GM15510 (cell line): ENCODE data around the gene RBM15.

Experiments used
- POLR2A ChIP-seq: IDR thresholded peaks from 3 replicates; pipeline ENCODE4 v1.6.1; 2011; ENCODE audit warnings: borderline replicate concordance; ENCODE audit not compliant: insufficient read length; ENCODE audit errors: extremely low read depth

RBM15 gene

DNA sequence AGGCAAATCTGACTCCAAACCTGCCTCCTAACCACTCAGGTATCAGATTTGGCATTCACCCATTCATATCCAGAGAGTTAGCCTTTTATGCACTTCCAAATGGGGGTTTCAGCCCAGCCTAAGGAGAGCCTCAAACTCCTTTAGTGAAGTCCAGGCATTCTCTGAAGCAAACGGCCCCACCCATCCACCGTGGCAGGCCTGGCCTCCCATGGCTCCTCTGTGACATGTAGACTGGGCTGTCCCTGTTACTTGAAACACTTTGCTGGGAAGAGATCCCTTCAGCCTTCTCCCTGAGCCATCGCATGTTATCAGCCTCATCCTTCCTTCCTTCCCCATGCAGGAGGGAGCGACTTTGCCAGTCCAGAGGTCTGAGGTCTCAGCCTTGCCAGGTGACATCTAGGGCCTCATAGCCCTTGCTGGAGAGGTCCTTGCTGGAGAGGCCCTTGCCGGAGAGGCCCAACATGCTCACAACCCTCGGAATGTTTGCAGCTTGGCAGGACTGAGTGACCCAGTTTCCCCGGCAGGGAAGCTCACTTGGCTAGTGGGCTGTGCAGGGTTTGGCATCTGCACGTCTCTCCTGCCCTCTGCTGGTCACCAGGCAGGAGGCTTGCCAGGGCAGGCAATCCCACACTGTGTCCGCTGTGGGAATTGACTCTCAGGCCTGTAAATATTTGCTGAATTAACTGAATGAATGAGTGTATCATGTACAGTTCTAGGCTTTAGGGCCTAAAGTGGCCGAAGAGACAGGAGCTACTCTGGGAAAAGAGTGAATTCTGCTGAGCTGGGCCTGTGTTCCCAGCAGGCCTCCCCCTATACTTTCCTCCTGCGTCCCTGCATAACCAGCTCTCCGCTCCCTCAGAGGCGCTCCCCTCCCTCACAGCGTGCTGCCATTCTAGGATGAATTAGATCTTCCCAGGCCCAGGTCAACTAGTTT, 26.7 kb upstream of the RBM15 start:
- no peak for TF ChIP-seq POLR2A

DNA sequence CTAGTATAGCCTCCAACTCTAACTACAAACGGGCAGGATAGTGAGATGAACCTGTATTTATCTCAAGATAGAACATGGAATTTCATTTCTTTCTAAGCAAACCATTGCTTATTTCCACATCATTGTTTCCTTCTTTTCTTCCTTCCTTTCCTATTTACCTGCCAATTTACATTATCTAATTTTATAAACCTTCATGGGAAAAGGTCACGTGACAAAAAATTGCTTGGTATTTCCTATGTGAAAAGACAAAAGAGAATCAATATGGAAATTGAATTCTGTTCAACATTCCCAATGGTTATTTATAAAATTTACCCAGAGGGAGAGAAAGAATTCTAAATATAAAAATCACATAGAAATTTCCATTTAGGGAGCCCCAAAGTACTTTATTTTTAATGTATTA, 22.4 kb upstream of the RBM15 start:
- no peak for TF ChIP-seq POLR2A

DNA sequence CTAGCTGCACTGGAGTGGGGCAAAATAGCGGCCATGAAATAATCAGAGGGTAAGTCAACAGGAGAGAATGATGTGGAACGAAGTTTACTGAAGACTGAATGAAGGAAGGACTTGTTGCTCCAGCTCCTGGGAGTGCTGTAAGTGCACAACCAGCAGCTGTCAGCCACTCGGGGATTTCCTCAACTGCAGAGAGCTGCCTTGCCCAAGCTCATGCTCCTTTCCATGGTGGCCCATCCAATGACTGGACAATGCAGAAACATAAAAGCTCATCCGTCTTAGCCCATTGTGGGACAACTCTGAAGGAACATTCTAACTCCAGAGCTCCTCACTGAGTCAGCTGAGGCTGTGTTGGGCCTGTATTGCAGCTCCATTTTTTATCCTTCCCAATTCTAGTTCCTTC, 21.1 kb upstream of the RBM15 start:
- TF ChIP-seq POLR2A: no peak

- TF ChIP-seq POLR2A: no peak
Observed at GRCh38 chr1:110319332-110320167, 19.6 kb upstream of the RBM15 start.

- TF ChIP-seq POLR2A: no peak
Observed at GRCh38 chr1:110320168-110320518, 19.0 kb upstream of the RBM15 start.

- no peak for TF ChIP-seq POLR2A
Observed at GRCh38 chr1:110321045-110321444, 18.1 kb upstream of the RBM15 start.

GRCh38 chr1:110321846-110322245, 17.3 kb upstream of the RBM15 start:
- no peak for TF ChIP-seq POLR2A

- TF ChIP-seq POLR2A: no peak
Observed at GRCh38 chr1:110324667-110325066, 14.5 kb upstream of the RBM15 start.

DNA sequence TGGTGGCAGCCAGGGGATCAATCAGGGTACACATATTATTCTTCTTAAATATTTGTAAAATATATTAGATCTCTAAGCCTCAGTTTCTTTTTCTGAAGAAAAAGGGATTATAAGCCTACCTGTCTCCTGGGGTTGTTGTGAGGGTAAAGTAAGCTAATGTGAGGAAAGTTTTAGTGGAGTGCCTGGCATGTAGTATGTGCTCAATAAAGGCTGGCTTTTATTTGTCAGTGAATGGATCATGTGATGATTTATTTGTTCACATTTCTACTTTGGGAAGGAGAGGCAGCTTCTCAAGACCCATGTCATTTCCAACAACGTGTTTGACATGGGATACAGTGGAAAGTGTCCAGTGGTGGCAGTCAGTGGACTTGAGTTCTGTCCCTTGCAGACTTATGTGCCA, 12.4 kb upstream of the RBM15 start:
- no peak for TF ChIP-seq POLR2A

- TF ChIP-seq POLR2A: no peak
Observed at GRCh38 chr1:110328274-110328673, 10.9 kb upstream of the RBM15 start.

DNA sequence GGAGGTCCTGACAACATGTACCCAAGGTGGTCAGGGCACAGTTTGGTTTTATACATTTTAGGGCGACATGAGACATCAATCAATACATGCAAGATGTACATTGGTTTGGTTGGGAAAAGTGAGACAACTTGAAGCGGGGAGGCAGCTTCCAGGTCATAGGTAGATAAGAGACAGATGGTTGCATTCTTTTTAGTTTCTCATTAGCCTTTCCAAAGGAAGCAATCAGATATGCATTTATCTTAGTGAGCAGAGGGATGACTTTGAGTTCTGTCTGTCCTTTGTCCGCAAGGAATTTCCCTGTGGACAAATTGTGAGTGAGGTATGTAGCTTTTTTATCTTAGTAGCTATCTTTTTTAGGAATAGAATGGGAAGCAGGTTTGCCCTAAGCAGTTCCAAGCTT, 10.5 kb upstream of the RBM15 start:
- no peak for TF ChIP-seq POLR2A

GRCh38 chr1:110335265-110335664, 3.9 kb upstream of the RBM15 start:
- TF ChIP-seq POLR2A: no peak

DNA sequence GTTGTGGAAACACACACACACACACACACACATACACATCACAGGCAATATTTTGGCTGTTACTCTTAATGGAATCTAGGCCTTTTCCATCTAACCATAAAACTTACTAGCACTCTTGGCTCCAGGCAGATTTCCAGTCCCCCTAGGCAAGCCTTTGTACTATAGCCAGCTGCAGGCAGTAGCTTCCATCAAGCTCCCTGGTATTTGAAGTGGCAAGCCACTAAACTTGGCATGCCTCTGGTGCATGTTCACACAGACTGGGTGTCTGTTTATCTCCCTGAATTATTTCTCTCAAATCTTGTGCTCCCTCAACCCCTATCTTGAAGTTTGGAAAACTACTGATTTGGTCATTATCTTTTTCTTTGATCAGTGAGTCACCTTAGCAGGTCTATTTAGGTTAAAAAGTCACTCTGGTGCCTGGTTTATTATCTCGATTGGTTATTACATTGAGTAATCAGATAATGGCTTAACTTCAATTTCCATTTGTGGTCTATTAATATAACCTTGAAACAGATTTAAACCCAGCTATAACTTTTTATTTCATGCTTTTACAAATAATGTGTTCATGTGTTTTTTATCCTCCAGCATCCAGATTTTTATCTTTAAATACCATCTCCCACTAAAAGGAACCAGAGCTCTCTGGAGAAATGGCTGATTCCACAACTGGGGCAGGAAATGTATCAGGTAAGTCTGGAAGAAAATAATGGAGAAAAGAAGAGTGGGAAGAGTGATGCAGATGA, 2.7 kb upstream of the RBM15 start:
- TF ChIP-seq POLR2A: no peak

DNA sequence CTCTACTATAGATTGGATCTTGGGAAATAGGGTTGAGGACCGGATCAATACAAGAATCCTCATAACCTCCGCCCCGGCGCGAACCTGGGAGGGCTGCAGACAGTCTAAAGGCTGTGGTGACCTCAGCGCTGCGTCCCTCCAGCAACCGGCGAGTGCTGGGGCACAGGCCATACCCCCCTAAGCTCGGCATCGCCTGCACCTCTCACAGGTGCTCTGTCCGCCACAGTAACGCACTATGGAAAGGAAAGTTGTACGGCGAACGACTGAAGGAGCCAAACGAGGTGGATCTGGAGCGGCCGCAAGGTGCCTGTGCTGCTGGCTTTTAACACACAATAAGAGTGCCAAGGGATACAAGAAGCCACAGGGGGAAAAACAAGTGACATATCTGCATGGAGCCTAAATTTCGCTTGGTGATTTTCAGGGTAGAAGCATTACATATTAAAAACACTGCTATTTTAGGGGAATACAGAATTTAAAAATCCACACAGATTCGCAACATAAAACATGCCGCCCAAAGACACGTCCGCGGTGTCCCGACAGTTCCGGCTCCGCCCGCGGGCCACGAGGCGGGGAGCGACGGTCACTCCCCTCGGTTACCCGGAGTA, 1.4 kb upstream of the RBM15 start:
- no peak for TF ChIP-seq POLR2A
